A549 (cell line): ENCODE results near the gene C1orf21. TPM values are rescaled to one million over a fixed set of nuclear protein-coding genes. Genes with fewer than 3 reads are reported as not detected.

Experiments used
- ATAC-seq, 2 experiments: fragments of 200-7000 bp in 1 of 2; fragments of >200 bp in 1 of 2; cut with Nextera tagmentation in 1 of 2; cut with Tn5 transposase in 1 of 2; 3 replicates each; pipeline versions ENCODE4 v1.8.0 to v1.9.1; 2018 to 2020; ENCODE audit warnings: mild to moderate bottlenecking in 1 of 2, moderate library complexity in 1 of 2
- CTCF ChIA-PET: fragments of 300-600 bp; sonication (Branson Sonifier 250); formaldehyde crosslinking; extraction: SDS; loops from one replicate; lab custom pipeline; 2021; ENCODE audit warnings: antibody characterized with exemption, inconsistent platforms; lab: Yijun Ruan, JAX
- POLR2A ChIA-PET: fragments of 350-600 bp; formaldehyde crosslinking; extraction: SDS; loops from one replicate; lab custom pipeline; 2021; ENCODE audit warnings: antibody characterized with exemption, inconsistent platforms; lab: Yijun Ruan, JAX
- DNase-seq, 2 experiments: peaks; one replicate each; pipeline versions ENCODE4 v3.0.0 to v3.0.0-alpha.2; 2011 to 2016; ENCODE audit warnings: low read depth in 1 of 2, low spot score in 1 of 2
- FAIRE-seq: peaks from 2 replicates; lab custom pipeline; 2011; peaks lifted over from hg19 to GRCh38; lab: Jason Lieb, UNC
- H3K27ac ChIP-seq, 2 experiments: fragments of >200 bp; sonication (Bioruptor Twin); formaldehyde crosslinking; 3 replicates each; pipeline ENCODE4 v1.5.1; 2016 to 2017
- H3K4me1 ChIP-seq: fragments of >200 bp; sonication (Bioruptor Twin); formaldehyde crosslinking; 3 replicates; pipeline ENCODE4 v1.6.1; 2016
- H3K4me2 ChIP-seq: fragments of >200 bp; sonication (Bioruptor Twin); formaldehyde crosslinking; 3 replicates; pipeline ENCODE4 v1.6.1; 2016
- H3K4me3 ChIP-seq: fragments of >200 bp; sonication (Bioruptor Twin); formaldehyde crosslinking; 3 replicates; pipeline ENCODE4 v1.5.1; 2016
- H3K9me3 ChIP-seq: fragments of >200 bp; sonication (Bioruptor Twin); formaldehyde crosslinking; 3 replicates; pipeline ENCODE4 v1.6.1; 2016
- ATOH8 ChIP-seq: fragments of 250-450 bp; sonication (Bioruptor Pico); IDR thresholded peaks from 2 replicates; pipeline ENCODE4 v1.5.0; 2020; ENCODE audit warnings: low read depth, mild to moderate bottlenecking, moderate library complexity
- CBX2 ChIP-seq: fragments of 200-600 bp; sonication (generic); IDR thresholded peaks from 2 replicates; pipeline ENCODE4 v1.6.1; 2016; ENCODE audit warnings: low read depth, mild to moderate bottlenecking, borderline replicate concordance
- CEBPB ChIP-seq, 2 experiments: fragments of >200 bp in 1 of 2; sonication (Bioruptor Twin) in 1 of 2; formaldehyde crosslinking in 1 of 2; IDR thresholded peaks; 2 replicates each; pipeline ENCODE4 v1.6.1; 2012 to 2016
- CHD4 ChIP-seq: fragments of 200-600 bp; sonication (generic); IDR thresholded peaks from 2 replicates; pipeline ENCODE4 v1.6.1; 2016; ENCODE audit warnings: antibody characterized with exemption, mild to moderate bottlenecking, borderline replicate concordance
- EHF ChIP-seq: fragments of 250-450 bp; sonication (Bioruptor Pico); IDR thresholded peaks from 2 replicates; pipeline ENCODE4 v1.5.0; 2020; ENCODE audit warnings: mild to moderate bottlenecking
- EP300 ChIP-seq, 2 experiments: fragments of >200 bp; sonication (Bioruptor Twin); formaldehyde crosslinking; IDR thresholded peaks; 2 replicates in 1 of 2; 3 replicates in 1 of 2; pipeline ENCODE4 v1.6.1; 2016 to 2017
- FOSB ChIP-seq: fragments of 250-450 bp; sonication (Bioruptor Pico); IDR thresholded peaks from 2 replicates; pipeline ENCODE4 v1.5.0; 2020; ENCODE audit warnings: mild to moderate bottlenecking, moderate library complexity
- FOSL2 ChIP-seq, 2 experiments: fragments of 450-650 bp in 1 of 2; fragments of >200 bp in 1 of 2; sonication (Bioruptor Twin) in 1 of 2; formaldehyde crosslinking; IDR thresholded peaks; 2 replicates each; pipeline versions ENCODE4 v1.5.0 to v1.6.1; 2016 to 2020; ENCODE audit warnings: mild to moderate bottlenecking in 1 of 2, moderate library complexity in 1 of 2
- FOXS1 ChIP-seq: fragments of 250-450 bp; sonication (Bioruptor Pico); IDR thresholded peaks from 2 replicates; pipeline ENCODE4 v1.5.0; 2020; ENCODE audit warnings: mild to moderate bottlenecking, moderate library complexity
- HDAC2 ChIP-seq: fragments of 200-600 bp; sonication (generic); IDR thresholded peaks from 2 replicates; pipeline ENCODE4 v1.6.1; 2016
- HES2 ChIP-seq: fragments of >200 bp; sonication (Bioruptor Twin); formaldehyde crosslinking; IDR thresholded peaks from 2 replicates; pipeline ENCODE4 v1.6.1; 2016
- JUN ChIP-seq, 2 experiments: fragments of >200 bp; sonication (Bioruptor Twin); formaldehyde crosslinking; IDR thresholded peaks; 2 replicates in 1 of 2; 3 replicates in 1 of 2; pipeline ENCODE4 v1.6.1; 2016 to 2017
- JUNB ChIP-seq: fragments of >200 bp; sonication (Bioruptor Twin); formaldehyde crosslinking; IDR thresholded peaks from 2 replicates; pipeline ENCODE4 v1.6.1; 2016
- KDM1A ChIP-seq: fragments of 200-600 bp; sonication (generic); IDR thresholded peaks from 2 replicates; pipeline ENCODE4 v1.6.1; 2016; ENCODE audit warnings: low read depth, mild to moderate bottlenecking
- MAFK ChIP-seq: fragments of 450-650 bp; IDR thresholded peaks from 2 replicates; pipeline ENCODE4 v1.6.1; 2014; ENCODE audit not compliant: partially characterized antibody
- NPAS2 ChIP-seq: fragments of 250-450 bp; sonication (Bioruptor Pico); IDR thresholded peaks from 2 replicates; pipeline ENCODE4 v1.8.0; 2022; ENCODE audit warnings: mild to moderate bottlenecking, moderate library complexity, borderline replicate concordance
- NR3C1 ChIP-seq: fragments of >200 bp; sonication (Bioruptor Twin); formaldehyde crosslinking; IDR thresholded peaks from 3 replicates; pipeline ENCODE4 v1.6.1; 2017
- POLR2A ChIP-seq: IDR thresholded peaks from 2 replicates; pipeline ENCODE4 v1.6.1; 2012; ENCODE audit warnings: mild to moderate bottlenecking, low read length
- RCOR1 ChIP-seq: fragments of 150-350 bp; IDR thresholded peaks from 2 replicates; pipeline ENCODE4 v1.6.1; 2014; ENCODE audit warnings: antibody characterized with exemption, low read length, low read depth
- RNF2 ChIP-seq: fragments of 200-600 bp; sonication (generic); IDR thresholded peaks from 2 replicates; pipeline ENCODE4 v1.6.1; 2016; ENCODE audit warnings: low read depth, mild to moderate bottlenecking, antibody characterized with exemption, moderate library complexity, borderline replicate concordance
- TFCP2L1 ChIP-seq: fragments of 250-450 bp; sonication (Bioruptor Pico); IDR thresholded peaks from 2 replicates; pipeline ENCODE4 v1.5.0; 2021; ENCODE audit warnings: mild to moderate bottlenecking
- TP53 ChIP-seq: fragments of 250-450 bp; sonication (Bioruptor Pico); IDR thresholded peaks from 2 replicates; pipeline ENCODE4 v1.5.0; 2021; ENCODE audit warnings: mild to moderate bottlenecking, moderate library complexity
- ZC3H11A ChIP-seq: fragments of 450-650 bp; IDR thresholded peaks from 2 replicates; pipeline ENCODE4 v1.6.1; 2014; ENCODE audit warnings: antibody characterized with exemption, mild to moderate bottlenecking
- ZNF302 ChIP-seq: fragments of 250-450 bp; sonication (Bioruptor Pico); IDR thresholded peaks from 2 replicates; pipeline ENCODE4 v1.9.0; 2021; ENCODE audit warnings: inconsistent platforms, mild to moderate bottlenecking, moderate library complexity
- ZSCAN20 ChIP-seq: fragments of 250-450 bp; sonication (Bioruptor Pico); IDR thresholded peaks from 2 replicates; pipeline ENCODE4 v1.8.0; 2022; ENCODE audit warnings: mild to moderate bottlenecking, moderate library complexity
- whole genome bisulfite sequencing: methylation state at CpG from one replicate; pipeline ENCODE4 v1.1.6; 2017; ENCODE audit errors: missing lambda C conversion rate; 5-methylcytosine and 5-hydroxymethylcytosine counted together
- polyA plus RNA-seq, 4 experiments: library from polyadenylated mRNA; depleted of rRNA in 3 of 4; stranded (reverse); fragments of >200 nt; fragmentation: RNase III in 1 of 4; extraction: RNeasy Plus Mini Kit Qiagen cat#74134 plus additional on column Dnase treatment in 1 of 4; gene quantifications; 2 replicates in 3 of 4; 3 replicates in 1 of 4; pipeline ENCODE4 v1.2.3, GENCODE V29; 2011 to 2017

The C1orf21 gene
- polyA plus RNA-seq, 2 of the 4 experiments (the other 2 are of a cell fraction) = 11.4 to 11.6 TPM

- ChIA-PET POLR2A (no interaction called here), CTCF (interaction anchor here (1.4 kb wide), 1 partner anchor 198 kb away, joined by 3 read pairs; no protein-coding TSS in a partner anchor)
- DNase-seq (no peak), FAIRE-seq (no peak), ATAC-seq (no peak)
- H3K27ac ChIP-seq = no peak overlapping the region
- peaks cover 5% of the 10 kb centered on the region; the same call in 1 of the 3 replicates for H3K9me3 ChIP-seq
- H3K4me2 ChIP-seq = no peak overlapping the region
- H3K4me1 ChIP-seq = peaks cover 4% of the 10 kb centered on the region; the same call in 2 of the 3 replicates
- no peak overlapping the region for H3K4me3 ChIP-seq
- WGBS = 80% methylated on average over 6 of the region's 6 CpGs
- no peak for TF ChIP-seq TP53 (CRISPR knock-in tag)
- no peak for TF ChIP-seq FOXS1 (CRISPR knock-in tag)
Observed at GRCh38 chr1:184576822-184577221, 190.0 kb downstream of the C1orf21 start.

- peaks cover 9% of the 10 kb centered on the region; the same call in 2 of the 3 replicates for H3K4me1 ChIP-seq
- ChIA-PET POLR2A (no interaction called here), CTCF (interaction anchor here (1.4 kb wide), 1 partner anchor 198 kb away, joined by 3 read pairs; no protein-coding TSS in a partner anchor)
- 78% methylated on average over 6 of the region's 6 CpGs for WGBS
- H3K9me3 ChIP-seq = peaks cover 5% of the 10 kb centered on the region; the same call in 1 of the 3 replicates
- DNase-seq = no peak
- no peak overlapping the region for H3K4me2 ChIP-seq
- ATAC-seq = no peak
- no peak overlapping the region for H3K27ac ChIP-seq
- TF ChIP-seq ZSCAN20 (CRISPR knock-in tag) (no peak), EHF (CRISPR knock-in tag) (no peak), HES2 (no peak), TP53 (CRISPR knock-in tag) (no peak), POLR2A (no peak), CBX2 (no peak), EP300 (IDR thresholded peaks at IDR 0.05) (no peak), HDAC2 (no peak), CEBPB (IDR thresholded peaks at IDR 0.05) (no peak), FOSL2 (IDR thresholded peaks at IDR 0.05) (no peak), FOSL2 (CRISPR knock-in tag; IDR thresholded peaks at IDR 0.05) (no peak), CHD4 (no peak), MAFK (no peak), RCOR1 (no peak), NPAS2 (CRISPR knock-in tag) (no peak), TFCP2L1 (CRISPR knock-in tag) (no peak), ZNF302 (CRISPR knock-in tag) (no peak), RNF2 (no peak)
- FAIRE-seq = no peak
- no peak overlapping the region for H3K4me3 ChIP-seq
Observed at GRCh38 chr1:184577319-184577718, 190.5 kb downstream of the C1orf21 start.

- Histone ChIP-seq H3K4me3 (no peak overlapping the region), H3K4me2 (no peak overlapping the region), H3K27ac (0 out of 6 replicates have a peak overlapping the region, but pooled peaks of 1 of the 2 experiments have one; percentile 29), H3K4me1 (peaks cover 14% of the 10 kb centered on the region; the same call in 2 of the 3 replicates), H3K9me3 (peaks cover 5% of the 10 kb centered on the region; the same call in 1 of the 3 replicates)
- TF ChIP-seq FOSL2 (IDR thresholded peaks at IDR 0.05) = no peak
- no peak for TF ChIP-seq FOSL2 (CRISPR knock-in tag; IDR thresholded peaks at IDR 0.05)
- no peak for TF ChIP-seq JUN (IDR thresholded peaks at IDR 0.05)
- DNase-seq = no peak
- ChIA-PET CTCF (interaction anchor here (1.3 kb wide), 1 partner anchor 21 kb away, joined by 3 read pairs; no protein-coding TSS in a partner anchor), POLR2A (no interaction called here)
- ATAC-seq = no peak
- no peak for FAIRE-seq
- 48% methylated on average over 2 of the region's 2 CpGs for WGBS
Observed at GRCh38 chr1:184582411-184582810, 195.6 kb downstream of the C1orf21 start.

GRCh38 chr1:184583849-184584248 is 197.0 kb downstream of the C1orf21 start:
- DNase-seq (no peak), ATAC-seq (peak; percentile 60 to 62; a peak in 3 of 6 replicates), FAIRE-seq (no peak)
- ChIA-PET CTCF (interaction anchor here (0.7 to 1.3 kb wide), 2 partner anchors 22 to 37 kb away, joined by 3 read pairs; no protein-coding TSS in a partner anchor), POLR2A (no interaction called here)
- no peak for TF ChIP-seq ZSCAN20 (CRISPR knock-in tag)
- no peak for TF ChIP-seq FOSB (CRISPR knock-in tag)
- no peak for TF ChIP-seq JUNB
- TF ChIP-seq KDM1A = no peak
- no peak for TF ChIP-seq HDAC2
- no peak for TF ChIP-seq ZC3H11A
- no peak for TF ChIP-seq NR3C1
- TF ChIP-seq ATOH8 (CRISPR knock-in tag) = no peak
- no peak for TF ChIP-seq POLR2A
- H3K4me3 ChIP-seq = no peak overlapping the region
- H3K9me3 ChIP-seq = peaks cover 5% of the 10 kb centered on the region; the same call in 1 of the 3 replicates
- peak overlapping the region in 1 of 2 experiments; percentile 29; a peak in 2 of 6 replicates for H3K27ac ChIP-seq
- H3K4me1 ChIP-seq = peaks cover 14% of the 10 kb centered on the region; the same call in 2 of the 3 replicates
- no peak overlapping the region for H3K4me2 ChIP-seq
- 48% methylated on average over 5 of the region's 5 CpGs for WGBS
